ENCODE data around the gene C1orf216. TPM values are rescaled to one million over a fixed set of nuclear protein-coding genes. Genes with fewer than 3 reads are reported as not detected.

Gene C1orf216
- total and polyA plus RNA-seq, 2 of the 4 experiments (the other 2 are of a cell fraction), result 13.4 to 16.7 TPM

GRCh38 chr1:35753626-35754260 is 35.1 kb upstream of the C1orf216 start:
- no peak overlapping the region for H2AFZ ChIP-seq (replicated peaks; ENCODE audit: low read length, poor library complexity)
- no peak overlapping the region for H3K9ac ChIP-seq (ENCODE audit: low read depth, low read length)
- dilution Hi-C loops (cut with HindIII; ENCODE audit: low sequenced_read_pairs, unreplicated experiment), result no loop called here
- H3K4me3 ChIP-seq (ENCODE audit: insufficient read depth, low read depth, low read length), result no peak overlapping the region
- no peak overlapping the region for H4K8ac ChIP-seq (ENCODE audit: low read depth in 2 of 2, low read length in 2 of 2)
- H2AK5ac ChIP-seq (ENCODE audit: low read depth, low read length), result no peak overlapping the region
- H4K91ac ChIP-seq (ENCODE audit: insufficient read depth, low read depth, low read length), result no peak overlapping the region
- in situ Hi-C loops (cut with MboI; ENCODE audit: low sequenced_read_pairs), result no loop called here
- no peaks in the 10 kb centered on the region for H3K9me3 ChIP-seq (ENCODE audit: control insufficient read depth, insufficient read depth, low read length)
- ATAC-seq (ENCODE audit: low read depth), result no peak
- H2BK15ac ChIP-seq (ENCODE audit: low read depth, low read length), result no peak overlapping the region
- TF ChIP-seq SMC3 (IDR thresholded peaks at IDR 0.05; ENCODE audit: low read depth, low read length), result no peak
- H2BK5ac ChIP-seq (ENCODE audit: low read depth, low read length, poor library complexity, severe bottlenecking), result no peak overlapping the region
- no peaks in the 10 kb centered on the region for H3K79me1 ChIP-seq (ENCODE audit: low read depth in 1 of 2, low read length in 2 of 2)
- H3K56ac ChIP-seq (ENCODE audit: extremely low read depth, insufficient read depth, low read length), result no peak overlapping the region
- no TSS peak for BruUV-seq (replicated peaks)
- H2BK20ac ChIP-seq (ENCODE audit: low read depth, low read length), result no peak overlapping the region
- H3K27me3 ChIP-seq (ENCODE audit: control insufficient read depth, insufficient read depth, low read length), result no peaks in the 10 kb centered on the region
- H2AK9ac ChIP-seq (replicated peaks; ENCODE audit: low read depth, low read length, poor library complexity), result no peak overlapping the region
- H3K14ac ChIP-seq (replicated peaks; ENCODE audit: low read depth, low read length), result no peak overlapping the region
- no peaks in the 10 kb centered on the region for H3K4me1 ChIP-seq (ENCODE audit: control insufficient read depth, insufficient read depth, low read length)
- intact Hi-C loops (cut with micrococcal nuclease), result no loop called here
- no peak overlapping the region for H3K4ac ChIP-seq (ENCODE audit: low read depth, low read length)
- no peaks in the 10 kb centered on the region for H3K9me1 ChIP-seq (ENCODE audit: insufficient read depth, low read length)
- 92% methylated on average over 3 of the region's 4 CpGs; no CpG with 5 or more reads in 1 of the 2 experiments for WGBS, 2 experiments (ENCODE audit: extremely low coverage in 2 of 2, insufficient read length in 1 of 2)
- H3K36me3 ChIP-seq (ENCODE audit: control insufficient read depth, insufficient read depth, low read length), result no peaks in the 10 kb centered on the region
- CTCF ChIA-PET, result no interaction called here
- no peaks in the 10 kb centered on the region for H4K20me1 ChIP-seq (ENCODE audit: insufficient read depth, low read length)
- no peak overlapping the region for H2BK120ac ChIP-seq (ENCODE audit: low read depth, low read length)
- H3K27ac ChIP-seq (ENCODE audit: insufficient read depth, low read length), result no peak overlapping the region
- no peak overlapping the region for H3K18ac ChIP-seq (ENCODE audit: low read depth, low read length)
- no peak for DNase-seq
- no peak overlapping the region for H4K5ac ChIP-seq (ENCODE audit: low read depth, low read length)
- POLR2A ChIA-PET (ENCODE audit: unreplicated experiment), result no interaction called here
- no peak overlapping the region for H3K4me2 ChIP-seq (ENCODE audit: low read depth, low read length)
- no peak overlapping the region for H3K23ac ChIP-seq (ENCODE audit: low read depth, low read length)
